ENCODE measurements around the gene SMPD4.
"Not testable (repeated sequence)": the region's sequence is repeated elsewhere in the genome, so short reads cannot be mapped to it uniquely, and the experiment has no call there.

The SMPD4 gene

GRCh38 chr2:130187859-130188792 is 6.7 kb upstream of the SMPD4 start:
- H3K27ac ChIP-seq (ENCODE audit: low read length, poor library complexity, severe bottlenecking); H3K4me2 ChIP-seq (ENCODE audit: low read length, poor library complexity, severe bottlenecking); H4K91ac ChIP-seq (ENCODE audit: low read length); H3K27me3 ChIP-seq (ENCODE audit: control insufficient read depth in 1 of 2, insufficient read depth in 1 of 2, low read length in 2 of 2); H3K9me3 ChIP-seq (ENCODE audit: control insufficient read depth, low read length); H2BK5ac ChIP-seq (ENCODE audit: low read depth, low read length, poor library complexity, severe bottlenecking); H3K4ac ChIP-seq (ENCODE audit: low read depth in 1 of 2, low read length in 2 of 2); H2BK120ac ChIP-seq (ENCODE audit: low read depth, low read length); H3K14ac ChIP-seq (ENCODE audit: low read length in 2 of 2); H2BK15ac ChIP-seq (ENCODE audit: low read depth, poor library complexity, severe bottlenecking); H4K8ac ChIP-seq (ENCODE audit: low read length); H3K23ac ChIP-seq (ENCODE audit: low read length in 2 of 2); H2AFZ ChIP-seq (ENCODE audit: low read depth, low read length); H3K4me3 ChIP-seq (ENCODE audit: insufficient read depth in 1 of 2, low read depth in 1 of 2, low read length in 2 of 2); DNase-seq; H3K9ac ChIP-seq (ENCODE audit: low read length); H3K18ac ChIP-seq (ENCODE audit: low read depth in 1 of 2, low read length in 2 of 2); H2AK5ac ChIP-seq (ENCODE audit: low read length, severe bottlenecking): not testable (repeated sequence)
- Histone ChIP-seq H3K36me3 (ENCODE audit: control insufficient read depth in 1 of 2, insufficient read depth in 2 of 2, low read depth in 1 of 2, low read length in 2 of 2) (peaks cover 0 to 43% of the 10 kb centered on the region in 2 experiments), H3K4me1 (ENCODE audit: control insufficient read depth, insufficient read depth, low read depth, low read length) (peaks cover 26% of the 10 kb centered on the region), H2BK12ac (ENCODE audit: low read length in 2 of 2) (peak overlapping the region in 1 of 2 experiments; percentile 54), H3K79me1 (replicated peaks; ENCODE audit: low read length, poor library complexity, severe bottlenecking) (peaks cover 25% of the 10 kb centered on the region)
- 93% methylated on average over 17 of the region's 17 CpGs for WGBS

DNA sequence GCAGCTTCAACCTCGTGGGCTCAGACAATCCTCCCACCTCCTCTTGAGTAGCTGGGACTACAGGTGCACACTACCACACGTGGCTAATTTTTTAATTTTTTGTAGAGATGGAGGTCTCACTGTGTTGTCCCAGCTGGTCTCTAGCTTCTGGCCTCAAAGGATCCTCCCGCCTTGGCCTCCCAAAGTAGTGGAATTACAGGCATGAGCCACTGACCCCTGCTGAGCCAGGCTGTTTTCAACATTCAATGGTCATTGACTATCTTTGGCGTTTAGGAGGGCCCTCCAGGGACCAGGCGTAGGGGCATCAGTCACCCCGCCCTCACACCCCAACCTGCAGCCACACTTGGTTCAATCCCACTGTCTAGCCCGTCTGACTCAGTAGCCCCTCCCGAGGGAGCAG is 5.9 kb upstream of the SMPD4 start:
- no peak overlapping the region for H4K91ac ChIP-seq (ENCODE audit: low read length)
- no peak overlapping the region for H3K14ac ChIP-seq (ENCODE audit: low read length in 2 of 2)
- no peak overlapping the region for H3K23ac ChIP-seq (ENCODE audit: low read length in 2 of 2)
- no peak overlapping the region for H4K8ac ChIP-seq (ENCODE audit: low read length)
- no peak for DNase-seq
- no peak overlapping the region for H2BK120ac ChIP-seq (ENCODE audit: low read depth, low read length)
- H3K36me3 ChIP-seq (ENCODE audit: control insufficient read depth in 1 of 2, insufficient read depth in 2 of 2, low read depth in 1 of 2, low read length in 2 of 2), result peaks cover 0 to 43% of the 10 kb centered on the region in 2 experiments
- 82% methylated on average over 7 of the region's 8 CpGs for WGBS
- H3K4me2 ChIP-seq (ENCODE audit: low read length, poor library complexity, severe bottlenecking), result no peak overlapping the region
- no peak overlapping the region for H3K27ac ChIP-seq (ENCODE audit: low read length, poor library complexity, severe bottlenecking)
- H3K9me3 ChIP-seq (ENCODE audit: control insufficient read depth, low read length), result no peaks in the 10 kb centered on the region
- no peak overlapping the region for H2AFZ ChIP-seq (ENCODE audit: low read depth, low read length)
- H3K4me1 ChIP-seq (ENCODE audit: control insufficient read depth, insufficient read depth, low read depth, low read length), result peaks cover 27% of the 10 kb centered on the region
- no peaks in the 10 kb centered on the region for H3K27me3 ChIP-seq (ENCODE audit: control insufficient read depth in 1 of 2, insufficient read depth in 1 of 2, low read length in 2 of 2)
- H3K79me1 ChIP-seq (replicated peaks; ENCODE audit: low read length, poor library complexity, severe bottlenecking), result peaks cover 25% of the 10 kb centered on the region
- no peak overlapping the region for H2BK5ac ChIP-seq (ENCODE audit: low read depth, low read length, poor library complexity, severe bottlenecking)
- no peak overlapping the region for H2BK12ac ChIP-seq (ENCODE audit: low read length in 2 of 2)
- no peak overlapping the region for H3K4ac ChIP-seq (ENCODE audit: low read depth in 1 of 2, low read length in 2 of 2)
- H2BK15ac ChIP-seq (ENCODE audit: low read depth, poor library complexity, severe bottlenecking), result no peak overlapping the region
- no peak overlapping the region for H2AK5ac ChIP-seq (ENCODE audit: low read length, severe bottlenecking)
- H3K18ac ChIP-seq (ENCODE audit: low read depth in 1 of 2, low read length in 2 of 2), result no peak overlapping the region
- H3K4me3 ChIP-seq (ENCODE audit: insufficient read depth in 1 of 2, low read depth in 1 of 2, low read length in 2 of 2), result no peak overlapping the region
- no peak overlapping the region for H3K9ac ChIP-seq (ENCODE audit: low read length)

- H3K27ac ChIP-seq (ENCODE audit: low read length, poor library complexity, severe bottlenecking), result no peak overlapping the region
- no peak overlapping the region for H2AK5ac ChIP-seq (ENCODE audit: low read length, severe bottlenecking)
- H3K9ac ChIP-seq (ENCODE audit: low read length), result no peak overlapping the region
- H2BK120ac ChIP-seq (ENCODE audit: low read depth, low read length), result no peak overlapping the region
- peaks cover 27% of the 10 kb centered on the region for H3K4me1 ChIP-seq (ENCODE audit: control insufficient read depth, insufficient read depth, low read depth, low read length)
- no peak overlapping the region for H2BK15ac ChIP-seq (ENCODE audit: low read depth, poor library complexity, severe bottlenecking)
- no peak for DNase-seq
- H3K4ac ChIP-seq (ENCODE audit: low read depth in 1 of 2, low read length in 2 of 2), result no peak overlapping the region
- H3K23ac ChIP-seq (ENCODE audit: low read length in 2 of 2), result no peak overlapping the region
- H3K14ac ChIP-seq (ENCODE audit: low read length in 2 of 2), result no peak overlapping the region
- H3K79me1 ChIP-seq (replicated peaks; ENCODE audit: low read length, poor library complexity, severe bottlenecking), result peaks cover 25% of the 10 kb centered on the region
- peaks cover 0 to 37% of the 10 kb centered on the region in 2 experiments for H3K36me3 ChIP-seq (ENCODE audit: control insufficient read depth in 1 of 2, insufficient read depth in 2 of 2, low read depth in 1 of 2, low read length in 2 of 2)
- H4K91ac ChIP-seq (ENCODE audit: low read length), result no peak overlapping the region
- H3K4me2 ChIP-seq (ENCODE audit: low read length, poor library complexity, severe bottlenecking), result no peak overlapping the region
- no peaks in the 10 kb centered on the region for H3K27me3 ChIP-seq (ENCODE audit: control insufficient read depth in 1 of 2, insufficient read depth in 1 of 2, low read length in 2 of 2)
- H3K9me3 ChIP-seq (ENCODE audit: control insufficient read depth, low read length), result no peaks in the 10 kb centered on the region
- H2AFZ ChIP-seq (ENCODE audit: low read depth, low read length), result no peak overlapping the region
- no peak overlapping the region for H3K18ac ChIP-seq (ENCODE audit: low read depth in 1 of 2, low read length in 2 of 2)
- H3K4me3 ChIP-seq (ENCODE audit: insufficient read depth in 1 of 2, low read depth in 1 of 2, low read length in 2 of 2), result no peak overlapping the region
- WGBS, result 96% methylated on average over 5 of the region's 5 CpGs
- H2BK12ac ChIP-seq (ENCODE audit: low read length in 2 of 2), result no peak overlapping the region
- no peak overlapping the region for H2BK5ac ChIP-seq (ENCODE audit: low read depth, low read length, poor library complexity, severe bottlenecking)
- H4K8ac ChIP-seq (ENCODE audit: low read length), result no peak overlapping the region
Observed at GRCh38 chr2:130186391-130186790, 5.0 kb upstream of the SMPD4 start.

DNA sequence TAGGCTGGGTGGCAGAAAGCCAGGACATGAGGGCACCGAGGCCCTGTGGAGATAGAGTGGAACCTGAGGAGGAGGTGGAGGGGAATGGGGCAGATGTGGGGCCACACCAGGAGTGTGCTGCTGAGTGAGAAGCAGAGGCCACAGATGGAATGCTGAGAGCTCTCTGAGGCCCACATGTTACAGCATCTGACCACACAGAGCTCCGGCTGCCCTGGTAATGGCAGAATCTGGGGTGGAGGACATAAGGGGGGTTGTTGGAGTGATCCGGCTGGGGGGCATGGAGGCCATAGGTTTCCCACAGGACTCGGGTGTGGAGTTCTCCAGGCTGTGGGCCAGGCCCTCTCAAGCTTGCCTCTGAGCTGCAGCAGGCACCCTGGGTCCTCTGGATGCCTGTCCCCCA is 4.5 kb upstream of the SMPD4 start:
- no peak overlapping the region for H3K4me3 ChIP-seq (ENCODE audit: insufficient read depth in 1 of 2, low read depth in 1 of 2, low read length in 2 of 2)
- no peak overlapping the region for H2AK5ac ChIP-seq (ENCODE audit: low read length, severe bottlenecking)
- no peak for DNase-seq
- H3K23ac ChIP-seq (ENCODE audit: low read length in 2 of 2), result no peak overlapping the region
- 96% methylated on average over 4 of the region's 4 CpGs for WGBS
- peaks cover 27% of the 10 kb centered on the region for H3K4me1 ChIP-seq (ENCODE audit: control insufficient read depth, insufficient read depth, low read depth, low read length)
- H3K9ac ChIP-seq (ENCODE audit: low read length), result no peak overlapping the region
- no peak overlapping the region for H2BK15ac ChIP-seq (ENCODE audit: low read depth, poor library complexity, severe bottlenecking)
- H3K36me3 ChIP-seq (ENCODE audit: control insufficient read depth in 1 of 2, insufficient read depth in 2 of 2, low read depth in 1 of 2, low read length in 2 of 2), result peaks cover 0 to 33% of the 10 kb centered on the region in 2 experiments
- no peak overlapping the region for H2BK120ac ChIP-seq (ENCODE audit: low read depth, low read length)
- H3K14ac ChIP-seq (ENCODE audit: low read length in 2 of 2), result no peak overlapping the region
- H4K8ac ChIP-seq (ENCODE audit: low read length), result no peak overlapping the region
- no peak overlapping the region for H3K4ac ChIP-seq (ENCODE audit: low read depth in 1 of 2, low read length in 2 of 2)
- H3K27me3 ChIP-seq (ENCODE audit: control insufficient read depth in 1 of 2, insufficient read depth in 1 of 2, low read length in 2 of 2), result no peaks in the 10 kb centered on the region
- H3K9me3 ChIP-seq (ENCODE audit: control insufficient read depth, low read length), result no peaks in the 10 kb centered on the region
- H3K27ac ChIP-seq (ENCODE audit: low read length, poor library complexity, severe bottlenecking), result no peak overlapping the region
- peaks cover 25% of the 10 kb centered on the region for H3K79me1 ChIP-seq (replicated peaks; ENCODE audit: low read length, poor library complexity, severe bottlenecking)
- H2BK5ac ChIP-seq (ENCODE audit: low read depth, low read length, poor library complexity, severe bottlenecking), result no peak overlapping the region
- H3K4me2 ChIP-seq (ENCODE audit: low read length, poor library complexity, severe bottlenecking), result no peak overlapping the region
- no peak overlapping the region for H2BK12ac ChIP-seq (ENCODE audit: low read length in 2 of 2)
- H2AFZ ChIP-seq (ENCODE audit: low read depth, low read length), result no peak overlapping the region
- no peak overlapping the region for H3K18ac ChIP-seq (ENCODE audit: low read depth in 1 of 2, low read length in 2 of 2)
- no peak overlapping the region for H4K91ac ChIP-seq (ENCODE audit: low read length)
